ENCODE data around the gene ZMYND8.
"Not testable (repeated sequence)": the region's sequence is repeated elsewhere in the genome, so short reads cannot be mapped to it uniquely, and the experiment has no call there.

Gene ZMYND8

DNA sequence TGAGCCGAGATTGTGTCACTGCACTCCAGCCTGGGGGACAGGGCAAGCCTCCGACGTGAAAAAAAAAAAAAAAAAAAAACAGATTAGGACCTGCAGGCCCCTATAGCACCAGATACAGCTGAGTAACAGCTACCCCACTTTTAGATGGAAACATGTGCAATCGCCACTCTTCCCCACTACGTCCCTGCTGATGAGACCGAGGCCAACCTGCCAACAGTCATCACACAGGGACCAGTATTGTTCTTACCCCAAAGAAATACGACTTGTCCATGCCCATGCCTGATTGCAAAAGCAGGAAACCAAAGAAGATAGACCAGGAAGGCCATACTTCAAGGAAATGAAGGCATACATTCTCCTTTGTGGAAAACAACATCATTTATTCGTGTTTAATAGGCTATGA, 45.8 kb downstream of the ZMYND8 start:
- no peak for DNase-seq (ENCODE audit: low read depth)
- no peak overlapping the region for H3K4me3 ChIP-seq (ENCODE audit: low read depth, low read length)
- no peak for TF ChIP-seq CTCF (conservative IDR thresholded peaks at IDR 0.05; ENCODE audit: low read depth, low read length)

DNA sequence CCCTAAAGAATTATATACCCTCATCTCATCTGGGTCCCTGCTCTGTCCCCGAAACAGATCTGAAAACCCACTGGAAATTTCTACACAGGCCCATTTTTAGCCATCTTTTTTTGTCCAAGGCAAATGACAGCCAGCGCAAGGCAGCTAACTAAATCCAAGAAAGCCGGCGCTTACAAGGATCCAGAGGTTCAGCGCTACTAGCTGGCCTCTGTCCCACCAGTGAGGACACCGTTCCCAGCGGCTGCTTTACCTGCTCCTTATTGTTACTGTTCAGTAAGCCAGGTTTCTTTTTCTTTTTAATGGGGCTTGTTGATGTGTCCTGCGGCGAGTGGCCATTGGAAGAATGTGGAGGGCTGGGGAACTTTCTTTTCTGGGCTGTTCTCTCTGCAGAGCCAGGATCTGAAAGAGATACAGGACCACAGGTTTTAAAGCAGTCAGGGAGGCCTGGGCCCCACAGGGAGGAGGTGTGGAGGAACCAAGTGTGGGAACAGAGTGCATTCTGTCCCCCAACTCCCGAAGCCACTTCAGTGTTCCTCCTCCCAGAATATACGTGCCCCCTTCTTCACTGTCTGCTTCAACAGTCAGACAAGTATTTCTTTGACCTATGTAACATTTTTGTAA, 46.6 kb downstream of the ZMYND8 start:
- DNase-seq (ENCODE audit: low read depth), result no peak
- H3K4me3 ChIP-seq (ENCODE audit: low read depth, low read length), result no peak overlapping the region
- TF ChIP-seq CTCF (conservative IDR thresholded peaks at IDR 0.05; ENCODE audit: low read depth, low read length), result no peak

DNA sequence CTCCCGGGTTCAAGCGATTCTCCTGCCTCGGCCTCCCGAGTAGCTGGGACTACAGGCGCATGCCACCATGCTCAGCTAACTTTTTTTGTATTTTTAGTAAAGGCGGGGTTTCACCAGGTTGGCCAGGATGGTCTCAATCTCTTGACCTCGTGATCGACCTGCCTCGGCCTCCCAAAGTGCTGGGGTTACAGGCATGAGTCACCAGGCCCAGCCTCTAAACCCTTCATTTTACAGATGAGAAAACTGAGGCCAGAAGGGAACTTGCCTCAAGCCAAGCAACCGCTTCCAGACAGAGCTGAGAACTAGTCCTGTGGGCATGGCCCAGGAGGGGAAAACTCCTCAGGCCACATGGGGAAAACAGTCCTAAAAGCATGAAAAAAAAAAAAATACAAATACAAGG, 47.1 kb downstream of the ZMYND8 start:
- no peak for TF ChIP-seq CTCF (conservative IDR thresholded peaks at IDR 0.05; ENCODE audit: low read depth, low read length)
- DNase-seq (ENCODE audit: low read depth), result no peak

DNA sequence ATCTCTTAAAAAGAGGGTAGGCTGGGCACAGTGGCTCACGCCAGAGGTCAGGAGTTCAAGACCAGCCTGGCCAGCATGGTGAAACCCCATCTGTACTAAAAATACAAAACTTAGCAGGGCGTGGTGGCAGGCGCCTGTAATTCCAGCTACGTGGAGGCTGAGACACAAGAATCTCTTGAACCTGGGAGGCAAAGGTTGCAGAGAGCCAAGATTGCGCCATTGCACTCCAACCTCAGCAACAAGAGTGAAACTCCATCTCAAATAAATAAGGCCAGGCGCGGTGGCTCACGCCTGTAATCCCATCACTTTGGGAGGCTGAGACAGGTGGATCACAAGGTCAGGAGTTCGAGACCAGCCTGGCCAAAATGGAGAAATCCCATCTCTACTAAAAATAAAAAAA, 48.9 kb downstream of the ZMYND8 start:
- DNase-seq (ENCODE audit: low read depth); H3K4me3 ChIP-seq (ENCODE audit: low read depth, low read length): not testable (repeated sequence)

More for the DNA sequence above, 47.1 kb downstream of the ZMYND8 start:
- H3K4me3 ChIP-seq (ENCODE audit: low read depth, low read length), result no peak overlapping the region

- DNase-seq (ENCODE audit: low read depth), result no peak
- H3K4me3 ChIP-seq (ENCODE audit: low read depth, low read length), result no peak overlapping the region
- no peak for TF ChIP-seq CTCF (conservative IDR thresholded peaks at IDR 0.05; ENCODE audit: low read depth, low read length)
Observed at GRCh38 chr20:47306755-47307370, 49.6 kb downstream of the ZMYND8 start.

DNA sequence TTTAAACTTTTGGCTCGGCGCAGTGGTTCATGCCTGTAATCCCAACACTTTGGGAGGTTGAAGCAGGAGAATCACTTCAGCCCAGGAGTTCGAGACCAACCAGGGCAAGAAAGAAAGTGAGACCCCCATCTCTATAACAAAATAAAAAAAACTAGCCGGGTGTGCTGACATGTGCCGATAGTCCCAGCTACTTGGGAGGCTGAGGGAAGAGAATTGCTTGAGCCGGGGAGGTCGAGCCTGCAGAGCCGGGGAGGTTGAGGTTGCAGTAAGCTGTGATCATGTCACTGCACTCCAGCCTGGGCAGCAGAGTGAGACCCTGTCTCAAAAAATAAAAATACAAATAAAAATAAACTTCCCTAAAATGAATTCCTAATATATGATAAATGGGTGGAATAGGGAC, 50.4 kb downstream of the ZMYND8 start:
- no peak overlapping the region for H3K4me3 ChIP-seq (ENCODE audit: low read depth, low read length)
- no peak for DNase-seq (ENCODE audit: low read depth)
- TF ChIP-seq CTCF (conservative IDR thresholded peaks at IDR 0.05; ENCODE audit: low read depth, low read length), result no peak

GRCh38 chr20:47305667-47306066, 50.8 kb downstream of the ZMYND8 start:
- peak; percentile 73 for DNase-seq (ENCODE audit: low read depth)
- no peak for TF ChIP-seq CTCF (conservative IDR thresholded peaks at IDR 0.05; ENCODE audit: low read depth, low read length)
- H3K4me3 ChIP-seq (ENCODE audit: low read depth, low read length), result no peak overlapping the region

Measured in choroid plexus epithelial cell (primary cell).